ENCODE data around the gene PRPH. TPM values are rescaled to one million over a fixed set of nuclear protein-coding genes. Genes with fewer than 3 reads are reported as not detected.

The PRPH gene
- total and polyA plus RNA-seq, 9 of the 15 experiments (the other 6 are each of a cell fraction or from before 2014, with no cell fraction given): 0.27 to 1.9 (median 1.3) TPM; not detected in 1

GRCh38 chr12:49301760-49302159 lies 6.8 kb downstream of the PRPH start (continued):
- TF ChIP-seq, protein P1, sequence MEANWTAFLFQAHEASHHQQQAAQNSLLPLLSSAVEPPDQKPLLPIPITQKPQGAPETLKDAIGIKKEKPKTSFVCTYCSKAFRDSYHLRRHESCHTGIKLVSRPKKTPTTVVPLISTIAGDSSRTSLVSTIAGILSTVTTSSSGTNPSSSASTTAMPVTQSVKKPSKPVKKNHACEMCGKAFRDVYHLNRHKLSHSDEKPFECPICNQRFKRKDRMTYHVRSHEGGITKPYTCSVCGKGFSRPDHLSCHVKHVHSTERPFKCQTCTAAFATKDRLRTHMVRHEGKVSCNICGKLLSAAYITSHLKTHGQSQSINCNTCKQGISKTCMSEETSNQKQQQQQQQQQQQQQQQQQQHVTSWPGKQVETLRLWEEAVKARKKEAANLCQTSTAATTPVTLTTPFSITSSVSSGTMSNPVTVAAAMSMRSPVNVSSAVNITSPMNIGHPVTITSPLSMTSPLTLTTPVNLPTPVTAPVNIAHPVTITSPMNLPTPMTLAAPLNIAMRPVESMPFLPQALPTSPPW (CRISPR knock-in tag; IDR thresholded peaks at IDR 0.05): no peak
- TF ChIP-seq TARDBP (IDR thresholded peaks at IDR 0.05) (no peak), EHMT2 (IDR thresholded peaks at IDR 0.05) (no peak), MEIS2 (IDR thresholded peaks at IDR 0.05; ENCODE audit: partially characterized antibody) (no peak), ZNF431 (CRISPR knock-in tag; IDR thresholded peaks at IDR 0.05) (no peak), PPARD (CRISPR knock-in tag; IDR thresholded peaks at IDR 0.05) (no peak), ZNF224 (CRISPR knock-in tag; IDR thresholded peaks at IDR 0.05) (no peak), ZNF124 (CRISPR knock-in tag; IDR thresholded peaks at IDR 0.05) (no peak), SMAD2 (IDR thresholded peaks at IDR 0.05; ENCODE audit: low read depth, low read length) (no peak), THAP7 (CRISPR knock-in tag; IDR thresholded peaks at IDR 0.05) (no peak), MAFG (tag; conservative IDR thresholded peaks at IDR 0.05) (no peak), ZSCAN29 (IDR thresholded peaks at IDR 0.05) (no peak), MIER1 (IDR thresholded peaks at IDR 0.05; ENCODE audit: low read depth) (no peak)
- TF ChIP-seq, protein P2, sequence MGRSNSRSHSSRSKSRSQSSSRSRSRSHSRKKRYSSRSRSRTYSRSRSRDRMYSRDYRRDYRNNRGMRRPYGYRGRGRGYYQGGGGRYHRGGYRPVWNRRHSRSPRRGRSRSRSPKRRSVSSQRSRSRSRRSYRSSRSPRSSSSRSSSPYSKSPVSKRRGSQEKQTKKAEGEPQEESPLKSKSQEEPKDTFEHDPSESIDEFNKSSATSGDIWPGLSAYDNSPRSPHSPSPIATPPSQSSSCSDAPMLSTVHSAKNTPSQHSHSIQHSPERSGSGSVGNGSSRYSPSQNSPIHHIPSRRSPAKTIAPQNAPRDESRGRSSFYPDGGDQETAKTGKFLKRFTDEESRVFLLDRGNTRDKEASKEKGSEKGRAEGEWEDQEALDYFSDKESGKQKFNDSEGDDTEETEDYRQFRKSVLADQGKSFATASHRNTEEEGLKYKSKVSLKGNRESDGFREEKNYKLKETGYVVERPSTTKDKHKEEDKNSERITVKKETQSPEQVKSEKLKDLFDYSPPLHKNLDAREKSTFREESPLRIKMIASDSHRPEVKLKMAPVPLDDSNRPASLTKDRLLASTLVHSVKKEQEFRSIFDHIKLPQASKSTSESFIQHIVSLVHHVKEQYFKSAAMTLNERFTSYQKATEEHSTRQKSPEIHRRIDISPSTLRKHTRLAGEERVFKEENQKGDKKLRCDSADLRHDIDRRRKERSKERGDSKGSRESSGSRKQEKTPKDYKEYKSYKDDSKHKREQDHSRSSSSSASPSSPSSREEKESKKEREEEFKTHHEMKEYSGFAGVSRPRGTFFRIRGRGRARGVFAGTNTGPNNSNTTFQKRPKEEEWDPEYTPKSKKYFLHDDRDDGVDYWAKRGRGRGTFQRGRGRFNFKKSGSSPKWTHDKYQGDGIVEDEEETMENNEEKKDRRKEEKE (IDR thresholded peaks at IDR 0.05; ENCODE audit: borderline replicate concordance in 1 of 2, control insufficient read depth in 1 of 2, low read depth in 2 of 2, low read length in 1 of 2): no peak
- TF ChIP-seq, protein P3, sequence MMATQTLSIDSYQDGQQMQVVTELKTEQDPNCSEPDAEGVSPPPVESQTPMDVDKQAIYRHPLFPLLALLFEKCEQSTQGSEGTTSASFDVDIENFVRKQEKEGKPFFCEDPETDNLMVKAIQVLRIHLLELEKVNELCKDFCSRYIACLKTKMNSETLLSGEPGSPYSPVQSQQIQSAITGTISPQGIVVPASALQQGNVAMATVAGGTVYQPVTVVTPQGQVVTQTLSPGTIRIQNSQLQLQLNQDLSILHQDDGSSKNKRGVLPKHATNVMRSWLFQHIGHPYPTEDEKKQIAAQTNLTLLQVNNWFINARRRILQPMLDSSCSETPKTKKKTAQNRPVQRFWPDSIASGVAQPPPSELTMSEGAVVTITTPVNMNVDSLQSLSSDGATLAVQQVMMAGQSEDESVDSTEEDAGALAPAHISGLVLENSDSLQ (IDR thresholded peaks at IDR 0.05): 0 out of 2 replicates have a peak, but pooled peaks have one; percentile 33

All from K562 (cell line).